Stimulated activated CD8-positive, alpha-beta memory T cell treated with anti-CD3 and anti-CD28 coated beads, Interleukin-12 subunit alpha, Interleukin-12 subunit beta, amount 100 ng/mL, for 4 hours (primary cell): ENCODE measurements around the gene UPF2.
"Not testable (repeated sequence)": the region's sequence is repeated elsewhere in the genome, so short reads cannot be mapped to it uniquely, and the experiment has no call there.

ENCODE experiments used
- DNase-seq: peaks from one replicate; pipeline ENCODE4 v3.0.0-alpha.2; 2020; ENCODE audit warnings: low read depth

Gene UPF2

GRCh38 chr10:11907914-11908313 lies 134.7 kb downstream of the UPF2 start:
- no peak for DNase-seq

GRCh38 chr10:11906714-11907113 lies 135.9 kb downstream of the UPF2 start:
- no peak for DNase-seq

- no peak for DNase-seq
Measured at GRCh38 chr10:11902646-11903045, 140.0 kb downstream of the UPF2 start.

- no peak for DNase-seq
Measured at GRCh38 chr10:11901833-11902475, 140.7 kb downstream of the UPF2 start.

GRCh38 chr10:11901454-11901832 lies 141.2 kb downstream of the UPF2 start:
- DNase-seq = no peak

- no peak for DNase-seq
Measured at GRCh38 chr10:11901036-11901301, 141.6 kb downstream of the UPF2 start.

- DNase-seq = no peak
Measured at GRCh38 chr10:11899067-11899876, 143.3 kb downstream of the UPF2 start.

GRCh38 chr10:11898372-11899066 lies 144.1 kb downstream of the UPF2 start:
- DNase-seq = no peak

- DNase-seq = no peak
Measured at GRCh38 chr10:11898033-11898371, 144.6 kb downstream of the UPF2 start.

- no peak for DNase-seq
Measured at GRCh38 chr10:11896549-11897200, 145.9 kb downstream of the UPF2 start.

- DNase-seq = no peak
Measured at GRCh38 chr10:11895598-11895997, 147.0 kb downstream of the UPF2 start.

- no peak for DNase-seq
Measured at GRCh38 chr10:11895108-11895466, 147.5 kb downstream of the UPF2 start.

GRCh38 chr10:11894381-11895107 lies 148.1 kb downstream of the UPF2 start:
- DNase-seq = no peak

- no peak for DNase-seq
Measured at GRCh38 chr10:11893749-11894278, 148.8 kb downstream of the UPF2 start.

GRCh38 chr10:11891776-11892486 lies 150.7 kb downstream of the UPF2 start:
- no peak for DNase-seq

- DNase-seq = not testable (repeated sequence)
Measured at GRCh38 chr10:11889263-11889662, 153.3 kb downstream of the UPF2 start.

GRCh38 chr10:11887381-11888227 lies 155.0 kb downstream of the UPF2 start:
- DNase-seq = no peak

- no peak for DNase-seq
Measured at GRCh38 chr10:11886851-11887250, 155.8 kb downstream of the UPF2 start.

GRCh38 chr10:11886138-11886474 lies 156.5 kb downstream of the UPF2 start:
- DNase-seq = no peak

- DNase-seq = no peak
Measured at GRCh38 chr10:11885437-11886137, 157.0 kb downstream of the UPF2 start.
